Stimulated activated CD4-positive, alpha-beta T cell treated with anti-CD3 and anti-CD28 coated beads, TNF-alpha, amount 100 ng/mL, for 4 hours (primary cell): ENCODE data around the gene RNF13.
"Not testable (repeated sequence)": the region's sequence is repeated elsewhere in the genome, so short reads cannot be mapped to it uniquely, and the experiment has no call there.

Source experiments
- DNase-seq, 3 experiments: peaks; one replicate each; pipeline ENCODE4 v3.0.0-alpha.2; 2020; ENCODE audit warnings: low read depth in 3 of 3

Gene RNF13

GRCh38 chr3:149955449-149955848, 142.4 kb downstream of the RNF13 start:
- no peak for DNase-seq

GRCh38 chr3:149957361-149958125, 144.5 kb downstream of the RNF13 start:
- DNase-seq, result no peak

- DNase-seq, result no peak
These were observed 145.3 kb downstream of the RNF13 start for GRCh38 chr3:149958171-149958796.

- DNase-seq, result no peak
These were observed 146.4 kb downstream of the RNF13 start for GRCh38 chr3:149959443-149959842.

GRCh38 chr3:149963485-149963884, 150.5 kb downstream of the RNF13 start:
- no peak for DNase-seq

GRCh38 chr3:149964291-149964690, 151.3 kb downstream of the RNF13 start:
- DNase-seq, result no peak

GRCh38 chr3:149965278-149965677, 152.3 kb downstream of the RNF13 start:
- no peak for DNase-seq

- no peak for DNase-seq
These were observed 154.2 kb downstream of the RNF13 start for GRCh38 chr3:149967086-149967685.

GRCh38 chr3:149968216-149968615, 155.2 kb downstream of the RNF13 start:
- no peak for DNase-seq

GRCh38 chr3:149969110-149969939, 156.3 kb downstream of the RNF13 start:
- no peak for DNase-seq

- DNase-seq, result peak; percentile 41 to 71 (median 53)
These were observed 157.1 kb downstream of the RNF13 start for GRCh38 chr3:149969940-149970715.

GRCh38 chr3:149970716-149971402, 157.8 kb downstream of the RNF13 start, which contains the start of gene PFN2:
TSS of gene PFN2 (minus strand) at chr3:149970895. CDS start at chr3:149970856, 39 bp downstream.
- peak; percentile 13 to 39 (median 35) for DNase-seq

- DNase-seq, result peak; percentile 1 to 22 (median 5)
These were observed 158.5 kb downstream of the RNF13 start for GRCh38 chr3:149971403-149972075.

GRCh38 chr3:149975919-149976318, 162.9 kb downstream of the RNF13 start:
- DNase-seq, result no peak

GRCh38 chr3:149977386-149977785, 164.4 kb downstream of the RNF13 start:
- no peak for DNase-seq

GRCh38 chr3:149981979-149982378, 169.0 kb downstream of the RNF13 start:
- not testable (repeated sequence) for DNase-seq

GRCh38 chr3:149983053-149983452, 170.0 kb downstream of the RNF13 start:
- not testable (repeated sequence) for DNase-seq

GRCh38 chr3:149983628-149984027, 170.6 kb downstream of the RNF13 start:
- no peak for DNase-seq

- no peak for DNase-seq
These were observed 176.3 kb downstream of the RNF13 start for GRCh38 chr3:149989307-149989706.

GRCh38 chr3:149990423-149990948, 177.5 kb downstream of the RNF13 start:
- no peak for DNase-seq
